Measurements from ENCODE around the gene MVP.

Gene MVP

GRCh38 chr16:29804455-29805231, 15.6 kb upstream of the MVP start:
- DNase-seq: peak; percentile 48

GRCh38 chr16:29805232-29806098, 14.8 kb upstream of the MVP start:
- DNase-seq: peak; percentile 95

GRCh38 chr16:29806099-29806579, 14.1 kb upstream of the MVP start, which contains the start of gene MAZ:
MAZ (plus strand) TSS chr16:29806529; CDS start chr16:29806702, 173 bp downstream.
- peak; percentile 74 for DNase-seq

GRCh38 chr16:29806641-29807425, 13.4 kb upstream of the MVP start:
- no peak for DNase-seq

- DNase-seq: peak; percentile 75
Measured at GRCh38 chr16:29807426-29808218, 12.6 kb upstream of the MVP start.

- no peak for DNase-seq
Measured at GRCh38 chr16:29808219-29808900, 11.9 kb upstream of the MVP start.

- DNase-seq: no peak
Measured at GRCh38 chr16:29809031-29809747, 11.1 kb upstream of the MVP start.

- DNase-seq: no peak
Measured at GRCh38 chr16:29809850-29810698, 10.2 kb upstream of the MVP start.

GRCh38 chr16:29810699-29811169, 9.5 kb upstream of the MVP start:
- no peak for DNase-seq

GRCh38 chr16:29811170-29811895, 8.9 kb upstream of the MVP start:
- DNase-seq: peak; percentile 20

- no peak for DNase-seq
Measured at GRCh38 chr16:29811896-29812665, 8.2 kb upstream of the MVP start, which contains the start of gene PRRT2. PRRT2 (plus strand) TSS chr16:29812193; CDS start chr16:29813055, 862 bp downstream.

GRCh38 chr16:29812754-29813643, 7.3 kb upstream of the MVP start:
- no peak for DNase-seq

GRCh38 chr16:29813644-29814562, 6.4 kb upstream of the MVP start:
- DNase-seq: no peak

- no peak for DNase-seq
Measured at GRCh38 chr16:29814592-29814991, 5.7 kb upstream of the MVP start.

- DNase-seq: no peak
Measured at GRCh38 chr16:29815032-29815721, 5.1 kb upstream of the MVP start.
